Small intestine (tissue), 7 donors: ENCODE results near the gene PIP4K2B. TPM values are rescaled to one million over a fixed set of nuclear protein-coding genes. Genes with fewer than 3 reads are reported as not detected.

Experiments used
- DNase-seq, 2 donors: peaks; one replicate each; pipeline versions ENCODE4 v3.0.0 to v3.0.0-alpha.2; 2013
- FAIRE-seq: peaks from 2 replicates; lab custom pipeline; 2012; peaks lifted over from hg19 to GRCh38; lab: Jason Lieb, UNC
- H3K27ac ChIP-seq, 3 donors: one replicate each; pipeline ENCODE4 v1.5.1; 2013; ENCODE audit warnings: low read length in 2 of 3, mild to moderate bottlenecking in 2 of 3, control low read depth in 1 of 3, inconsistent platforms in 1 of 3, low read depth in 1 of 3, moderate library complexity in 1 of 3
- H3K27me3 ChIP-seq, 3 donors: one replicate each; pipeline ENCODE4 v1.6.1; 2013; ENCODE audit warnings: low read length in 3 of 3, inconsistent platforms in 1 of 3; ENCODE audit not compliant: control insufficient read depth in 3 of 3, insufficient read depth in 3 of 3
- H3K36me3 ChIP-seq, 3 donors: one replicate each; pipeline ENCODE4 v1.6.1; 2013; ENCODE audit warnings: low read length in 3 of 3, inconsistent platforms in 1 of 3, low read depth in 1 of 3, mild to moderate bottlenecking in 1 of 3, moderate library complexity in 1 of 3; ENCODE audit not compliant: control insufficient read depth in 3 of 3, insufficient read depth in 2 of 3
- H3K4me1 ChIP-seq, 3 donors: one replicate each; pipeline ENCODE4 v1.6.1; 2013; ENCODE audit warnings: low read length in 2 of 3, inconsistent platforms in 1 of 3, low read depth in 1 of 3, mild to moderate bottlenecking in 1 of 3, moderate library complexity in 1 of 3; ENCODE audit not compliant: control insufficient read depth in 3 of 3, insufficient read depth in 2 of 3
- H3K4me3 ChIP-seq, 3 donors: one replicate each; pipeline ENCODE4 v1.5.1; 2013; ENCODE audit warnings: low read length in 3 of 3, control low read depth in 1 of 3, inconsistent platforms in 1 of 3, low read depth in 1 of 3, mild to moderate bottlenecking in 1 of 3, moderate library complexity in 1 of 3
- H3K9me3 ChIP-seq, 2 donors: one replicate each; pipeline ENCODE4 v1.6.1; 2013; ENCODE audit warnings: low read depth in 1 of 2, low read length in 1 of 2; ENCODE audit not compliant: control insufficient read depth in 2 of 2, insufficient read depth in 1 of 2
- WGBS, 3 donors: extraction: QIAGEN DNeasy Blood & Tissue Kit; methylation state at CpG; one replicate each; pipeline ENCODE4 v1.1.7; 2013; 5-methylcytosine and 5-hydroxymethylcytosine counted together
- polyA plus RNA-seq, 4 donors: library from polyadenylated mRNA; stranded (reverse) in 3 of 4; unstranded in 1 of 4; fragments of 200-250 nt in 3 of 4; fragments of 120-200 nt in 1 of 4; gene quantifications; one replicate each; pipeline versions ENCODE4 v1.2.1 to v1.2.3, GENCODE V29; 2013
- donor health status: healthy with polysubstance abuse.
- donor health status: control.
- donor health status: control.
- donor health status: Bipolar disorder and iron deficiency.
- donor health status: healthy.

PIP4K2B gene
- polyA plus RNA-seq, 4 donors: 4.9 to 28.0 (median 12.2) TPM

- peak in 1 of 2 donors; percentile 50 for DNase-seq
- FAIRE-seq: no peak
- 19 to 22% (median 20%) methylated on average over 28 of the region's 28 CpGs for WGBS, 3 donors
- H3K4me1 ChIP-seq: peaks cover 7 to 46% (median 10%) of the 10 kb centered on the region in 3 donors
- H3K27me3 ChIP-seq: peaks cover 0 to 10% (median 3%) of the 10 kb centered on the region in 3 donors
- H3K9me3 ChIP-seq: no peaks in the 10 kb centered on the region
- peak overlapping the region in 2 of 3 donors; percentile 4 to 88 for H3K27ac ChIP-seq
- H3K36me3 ChIP-seq: peaks cover 0 to 18% (median 0%) of the 10 kb centered on the region in 3 donors
- H3K4me3 ChIP-seq: peak overlapping the region in 2 of 3 donors; percentile 16 to 95
Measured at GRCh38 chr17:38750312-38751121, 48.8 kb downstream of the PIP4K2B start.

GRCh38 chr17:38750044-38750311 is 49.4 kb downstream of the PIP4K2B start:
- 4 to 9% (median 8%) methylated on average over 12 of the region's 12 CpGs for WGBS, 3 donors
- peaks cover 7 to 49% (median 10%) of the 10 kb centered on the region in 3 donors for H3K4me1 ChIP-seq
- H3K4me3 ChIP-seq: peak overlapping the region; percentile 29 to 95 (median 55)
- FAIRE-seq: no peak
- peak overlapping the region in 2 of 3 donors; percentile 72 to 88 for H3K27ac ChIP-seq
- H3K27me3 ChIP-seq: peaks cover 0 to 10% (median 3%) of the 10 kb centered on the region in 3 donors
- H3K9me3 ChIP-seq: no peaks in the 10 kb centered on the region
- DNase-seq: no peak
- H3K36me3 ChIP-seq: peaks cover 0 to 17% (median 0%) of the 10 kb centered on the region in 3 donors

- no peak for FAIRE-seq
- H3K9me3 ChIP-seq: no peaks in the 10 kb centered on the region
- peak; percentile 72 to 77 for DNase-seq
- WGBS, 3 donors: 1% methylated on average over 60 to 79 of the region's 79 CpGs
- peaks cover 0 to 16% (median 0%) of the 10 kb centered on the region in 3 donors for H3K36me3 ChIP-seq
- peak overlapping the region; percentile 47 to 95 (median 55) for H3K4me3 ChIP-seq
- H3K4me1 ChIP-seq: peaks cover 7 to 49% (median 10%) of the 10 kb centered on the region in 3 donors
- peak overlapping the region; percentile 13 to 88 (median 72) for H3K27ac ChIP-seq
- H3K27me3 ChIP-seq: peaks cover 0 to 10% (median 3%) of the 10 kb centered on the region in 3 donors
Measured at GRCh38 chr17:38749223-38750043, 49.9 kb downstream of the PIP4K2B start.

- DNase-seq (no peak), FAIRE-seq (no peak)
- Histone ChIP-seq H3K9me3 (no peaks in the 10 kb centered on the region), H3K27me3 (peaks cover 0 to 10% (median 3%) of the 10 kb centered on the region in 3 donors), H3K4me3 (peak overlapping the region; percentile 47 to 95 (median 55)), H3K4me1 (peaks cover 7 to 49% (median 9%) of the 10 kb centered on the region in 3 donors), H3K27ac (peak overlapping the region; percentile 13 to 88 (median 72)), H3K36me3 (peaks cover 0 to 13% (median 0%) of the 10 kb centered on the region in 3 donors)
- WGBS, 3 donors: 0 to 1% (median 0%) methylated on average over 22 to 32 of the region's 32 CpGs
Measured at GRCh38 chr17:38748892-38749222, 50.5 kb downstream of the PIP4K2B start.

- Histone ChIP-seq H3K27ac (peak within 1 kb of the TSS; percentile 13 to 88 (median 81)), H3K36me3 (peaks cover 0 to 13% (median 0%) of the 10 kb centered on the region in 3 donors), H3K9me3 (no peaks in the 10 kb centered on the region), H3K4me1 (peaks cover 5 to 52% (median 7%) of the 10 kb centered on the region in 3 donors), H3K27me3 (peaks cover 0 to 10% (median 3%) of the 10 kb centered on the region in 3 donors), H3K4me3 (peak within 1 kb of the TSS; percentile 55 to 95 (median 64))
- peak; percentile 79 to 92 for DNase-seq
- no peak for FAIRE-seq
- 0 to 2% (median 1%) methylated on average over 38 to 47 of the region's 47 CpGs for WGBS, 3 donors
Measured at GRCh38 chr17:38748149-38748891, 51.0 kb downstream of the PIP4K2B start, which contains the start of gene PCGF2. Gene PCGF2, minus strand, starts transcription at chr17:38748336. Its CDS starts 7,934 bp downstream, at chr17:38740402.

DNA sequence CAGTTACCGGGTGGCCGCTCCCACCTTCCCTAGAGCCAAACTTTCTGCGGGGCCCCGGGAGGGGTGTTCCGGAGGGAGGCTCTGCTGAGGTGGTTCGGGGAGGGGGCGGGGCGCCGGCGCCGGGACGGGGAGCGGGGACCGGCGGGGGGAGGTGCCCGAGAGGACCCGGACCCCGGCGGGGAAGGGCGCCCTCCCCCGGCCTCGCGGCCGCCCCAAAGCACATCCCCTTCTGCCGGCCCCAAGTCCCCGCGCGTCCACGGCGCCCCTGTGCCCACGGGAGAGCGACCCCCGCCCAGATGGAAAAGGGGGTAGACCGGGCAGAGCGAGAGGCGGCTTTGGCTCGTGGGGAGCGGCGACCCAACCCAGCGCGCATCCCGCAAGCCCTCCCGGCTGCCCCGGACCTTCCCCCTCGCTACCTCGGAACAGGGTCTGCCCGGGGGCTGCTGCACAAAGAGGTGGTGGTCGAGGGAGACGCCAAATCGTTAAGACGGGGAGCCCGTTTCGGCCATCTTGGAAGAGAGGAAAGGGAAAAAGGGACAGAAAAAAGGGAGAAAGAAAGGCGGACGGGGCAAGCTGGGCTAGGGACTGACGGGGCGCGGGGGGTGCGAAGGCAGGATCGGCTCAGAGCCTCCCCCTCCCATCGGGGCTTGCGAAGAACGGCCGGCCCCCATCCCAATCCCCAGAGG is 51.8 kb downstream of the PIP4K2B start:
- WGBS, 3 donors: 1% methylated on average over 38 to 64 of the region's 64 CpGs
- DNase-seq: peak in 1 of 2 donors; percentile 51
- H3K27ac ChIP-seq: peak overlapping the region in 2 of 3 donors; percentile 11 to 81
- H3K36me3 ChIP-seq: peaks cover 0 to 13% (median 0%) of the 10 kb centered on the region in 3 donors
- peaks cover 0 to 10% (median 3%) of the 10 kb centered on the region in 3 donors for H3K27me3 ChIP-seq
- no peaks in the 10 kb centered on the region for H3K9me3 ChIP-seq
- no peak for FAIRE-seq
- H3K4me1 ChIP-seq: peaks cover 5 to 59% (median 7%) of the 10 kb centered on the region in 3 donors
- H3K4me3 ChIP-seq: peak overlapping the region; percentile 55 to 95 (median 64)

DNA sequence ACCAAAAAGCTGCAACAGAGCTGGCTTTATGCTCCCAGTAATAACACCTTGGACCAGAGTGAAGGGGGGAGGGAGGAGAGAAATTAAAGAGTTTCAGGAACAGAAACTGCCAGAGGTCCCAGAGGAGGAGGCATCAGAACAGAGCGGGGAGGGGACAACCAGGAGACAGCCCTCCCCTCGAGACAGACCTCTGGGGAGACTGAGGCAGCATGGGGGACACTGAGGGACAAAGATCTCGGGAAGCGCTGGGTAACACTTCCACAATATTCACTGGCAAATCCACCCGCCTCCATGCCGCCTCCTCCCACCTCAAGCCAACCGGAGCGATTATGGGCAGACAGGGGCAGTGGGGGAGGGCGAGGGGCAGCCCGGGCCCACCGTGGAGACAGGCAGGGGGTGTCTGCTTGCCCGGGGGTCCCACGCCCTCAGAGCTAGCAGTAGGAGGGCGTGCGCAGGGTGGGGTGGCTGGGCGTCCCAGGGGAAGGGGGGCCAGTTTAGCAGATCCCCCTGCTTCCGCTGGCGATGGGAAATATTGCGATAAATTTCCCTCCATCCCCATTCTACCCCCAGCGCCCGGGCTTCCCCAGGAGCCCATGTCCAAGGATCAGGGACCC is 52.4 kb downstream of the PIP4K2B start:
- Histone ChIP-seq H3K9me3 (no peaks in the 10 kb centered on the region), H3K27ac (peak overlapping the region in 2 of 3 donors; percentile 33 to 81), H3K36me3 (peaks cover 0 to 13% (median 0%) of the 10 kb centered on the region in 3 donors), H3K27me3 (peaks cover 0 to 10% (median 3%) of the 10 kb centered on the region in 3 donors), H3K4me3 (peak overlapping the region; percentile 55 to 95 (median 64)), H3K4me1 (peaks cover 7 to 65% (median 8%) of the 10 kb centered on the region in 3 donors)
- DNase-seq: no peak
- WGBS, 3 donors: 6 to 18% (median 9%) methylated on average over 15 to 21 of the region's 21 CpGs
- no peak for FAIRE-seq
